Measurements from ENCODE around the gene NFKB1.

GRCh38 chr4:102580463-102580842 lies 79.3 kb downstream of the NFKB1 start:
- TF ChIP-seq, protein P1, sequence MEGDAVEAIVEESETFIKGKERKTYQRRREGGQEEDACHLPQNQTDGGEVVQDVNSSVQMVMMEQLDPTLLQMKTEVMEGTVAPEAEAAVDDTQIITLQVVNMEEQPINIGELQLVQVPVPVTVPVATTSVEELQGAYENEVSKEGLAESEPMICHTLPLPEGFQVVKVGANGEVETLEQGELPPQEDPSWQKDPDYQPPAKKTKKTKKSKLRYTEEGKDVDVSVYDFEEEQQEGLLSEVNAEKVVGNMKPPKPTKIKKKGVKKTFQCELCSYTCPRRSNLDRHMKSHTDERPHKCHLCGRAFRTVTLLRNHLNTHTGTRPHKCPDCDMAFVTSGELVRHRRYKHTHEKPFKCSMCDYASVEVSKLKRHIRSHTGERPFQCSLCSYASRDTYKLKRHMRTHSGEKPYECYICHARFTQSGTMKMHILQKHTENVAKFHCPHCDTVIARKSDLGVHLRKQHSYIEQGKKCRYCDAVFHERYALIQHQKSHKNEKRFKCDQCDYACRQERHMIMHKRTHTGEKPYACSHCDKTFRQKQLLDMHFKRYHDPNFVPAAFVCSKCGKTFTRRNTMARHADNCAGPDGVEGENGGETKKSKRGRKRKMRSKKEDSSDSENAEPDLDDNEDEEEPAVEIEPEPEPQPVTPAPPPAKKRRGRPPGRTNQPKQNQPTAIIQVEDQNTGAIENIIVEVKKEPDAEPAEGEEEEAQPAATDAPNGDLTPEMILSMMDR (IDR thresholded peaks at IDR 0.05 in 8 of 11, conservative IDR thresholded peaks at IDR 0.05 in 3 of 11): no peak
- TF ChIP-seq POLR2AphosphoS5 (IDR thresholded peaks at IDR 0.05) (no peak), POLR2A (IDR thresholded peaks at IDR 0.05) (no peak)
